GM12878 (cell line): ENCODE data around the gene FAM83D. TPM values are rescaled to one million over a fixed set of nuclear protein-coding genes. Genes with fewer than 3 reads are reported as not detected.

Source experiments
- ATAC-seq: fragments of 200-7000 bp; cut with Tn5 transposase; 3 replicates; pipeline ENCODE4 v1.9.1; 2020; ENCODE audit warnings: mild to moderate bottlenecking, moderate library complexity
- BruUV-seq: library from RNA; stranded (reverse); fragments of 400-500 nt; replicated peaks from 2 replicates; lab custom pipeline; 2021; lab: Mats Ljungman, UMichigan
- CTCF ChIA-PET: fragments of 300-600 bp; sonication (Branson Sonifier 250); formaldehyde crosslinking; extraction: SDS; loops from one replicate; lab custom pipeline; 2021; ENCODE audit warnings: inconsistent platforms; lab: Yijun Ruan, JAX
- POLR2A ChIA-PET: fragments of 350-600 bp; formaldehyde crosslinking; extraction: SDS; loops from one replicate; lab custom pipeline; 2021; ENCODE audit warnings: inconsistent platforms; lab: Charles Lee
- RAD21 ChIA-PET: fragments of 300-600 bp; sonication (Branson Sonifier 250); formaldehyde crosslinking; loops from one replicate; lab custom pipeline; 2023; ENCODE audit warnings: antibody characterized with exemption; ENCODE audit not compliant: unreplicated experiment; lab: Charles Lee
- SMC1A ChIA-PET: fragments of 300-600 bp; sonication (Branson Sonifier 250); formaldehyde crosslinking; loops from one replicate; lab custom pipeline; 2023; ENCODE audit not compliant: unreplicated experiment, uncharacterized antibody; lab: Charles Lee
- DNase-seq: peaks from one replicate; pipeline ENCODE4 v3.0.0-alpha.2; 2011; ENCODE audit warnings: low read depth, low spot score
- FAIRE-seq: peaks from 3 replicates; lab custom pipeline; 2011; peaks lifted over from hg19 to GRCh38; lab: Jason Lieb, UNC
- H2AFZ ChIP-seq: 2 replicates; pipeline ENCODE4 v1.6.0; 2011; ENCODE audit warnings: low read depth, low read length, control low read depth; ENCODE audit not compliant: control insufficient read depth
- H3K27ac ChIP-seq: 2 replicates; pipeline ENCODE4 v1.5.1; 2011; ENCODE audit warnings: control low read depth; ENCODE audit not compliant: control insufficient read depth, insufficient read depth
- H3K27me3 ChIP-seq, 2 experiments: replicated peaks in 1 of 2; 2 replicates each; pipeline versions ENCODE4 v1.6.0 to v1.6.1; 2011; ENCODE audit warnings: low read length in 1 of 2; ENCODE audit not compliant: control insufficient read depth in 2 of 2, insufficient read depth in 2 of 2
- H3K36me3 ChIP-seq, 2 experiments: 2 replicates each; pipeline ENCODE4 v1.5.1; 2011; ENCODE audit warnings: low read length in 1 of 2; ENCODE audit not compliant: control insufficient read depth in 2 of 2, insufficient read depth in 2 of 2
- H3K4me1 ChIP-seq: 2 replicates; pipeline ENCODE4 v1.6.1; 2011; ENCODE audit warnings: mild to moderate bottlenecking, low read length, moderate library complexity, mixed read lengths; ENCODE audit not compliant: control insufficient read depth, insufficient read depth
- H3K4me2 ChIP-seq: 2 replicates; pipeline ENCODE4 v1.6.0; 2011; ENCODE audit warnings: control low read depth; ENCODE audit not compliant: control insufficient read depth, insufficient read depth
- H3K4me3 ChIP-seq: fragments of 200-600 bp; sonication (generic); 2 replicates; pipeline ENCODE4 v1.5.1; 2016
- H3K79me2 ChIP-seq: 2 replicates; pipeline ENCODE4 v1.6.0; 2011; ENCODE audit warnings: low read length; ENCODE audit not compliant: control insufficient read depth, insufficient read depth
- H3K9ac ChIP-seq: 2 replicates; pipeline ENCODE4 v1.8.0; 2011; ENCODE audit warnings: low read length, control low read depth, mixed read lengths; ENCODE audit not compliant: control insufficient read depth, insufficient read depth
- H3K9me3 ChIP-seq: replicated peaks from 3 replicates; pipeline ENCODE4 v1.5.1; 2011; ENCODE audit warnings: mild to moderate bottlenecking, low read length; ENCODE audit not compliant: control insufficient read depth, insufficient read depth
- H4K20me1 ChIP-seq: 2 replicates; pipeline ENCODE4 v1.6.0; 2011; ENCODE audit not compliant: control insufficient read depth, insufficient read depth
- KAT2A ChIP-seq: conservative IDR thresholded peaks from 2 replicates; pipeline ENCODE4 v1.6.1; 2011; ENCODE audit warnings: low read depth, low read length; ENCODE audit not compliant: control insufficient read depth
- NFYB ChIP-seq: IDR thresholded peaks from 2 replicates; pipeline ENCODE4 v1.6.1; 2011; ENCODE audit warnings: low read depth, mild to moderate bottlenecking, low read length, improper control_type of control experiment, moderate library complexity; ENCODE audit not compliant: insufficient read depth
- RELA ChIP-seq: fragments of 450-650 bp; IDR thresholded peaks from 2 replicates; pipeline ENCODE4 v1.8.0; 2014; ENCODE audit warnings: borderline replicate concordance; ENCODE audit not compliant: partially characterized antibody
- STAT3 ChIP-seq: IDR thresholded peaks from 2 replicates; pipeline ENCODE4 v1.6.1; 2011; ENCODE audit warnings: low read depth, low read length, improper control_type of control experiment
- SUPT20H ChIP-seq: IDR thresholded peaks from 2 replicates; pipeline ENCODE4 v1.6.1; 2011; ENCODE audit warnings: low read depth, mild to moderate bottlenecking, low read length, moderate library complexity, borderline replicate concordance; ENCODE audit not compliant: control insufficient read depth
- WGBS: methylation state at CpG from one replicate; pipeline ENCODE4 v1.1.6; 2016; ENCODE audit warnings: low lambda C conversion rate; ENCODE audit not compliant: insufficient replicate concordance, insufficient coverage; ENCODE audit errors: missing lambda C conversion rate; 5-methylcytosine and 5-hydroxymethylcytosine counted together
- in situ Hi-C: fragments of 300-500 bp; cut with MboI; formaldehyde crosslinking; loops from 9 replicates; pipeline ENCODE4 v1.14.3; 2018; ENCODE audit warnings: mixed read lengths
- intact Hi-C: fragments of 100-400 bp; cut with micrococcal nuclease; formaldehyde crosslinking; loops from one replicate; pipeline ENCODE4 v1.14.2; 2022; ENCODE audit not compliant: unreplicated experiment
- polyA plus RNA-seq, 11 experiments: library from polyadenylated mRNA; depleted of rRNA in 4 of 11; unstranded in 6 of 11; stranded (reverse) in 5 of 11; fragments of >200 nt; fragmentation: Nextera tagmentation in 4 of 11; fragmentation: Illumina TruSeq in 1 of 11; extraction: Ambion mirVana in 4 of 11; extraction: Trizol in 1 of 11; gene quantifications; 1 replicate in 1 of 11; 2 replicates in 10 of 11; pipeline versions ENCODE4 v1.2.1 to v1.2.3, GENCODE V29; 2011 to 2016; ENCODE audit warnings: inconsistent platforms in 2 of 11, missing spikeins in 2 of 11, low read depth in 1 of 11
- total RNA-seq, 4 experiments: library from RNA; depleted of rRNA in 3 of 4; stranded (reverse); fragments of >200 nt in 3 of 4; fragmentation: Illumina TruSeq in 1 of 4; extraction: Trizol in 1 of 4; gene quantifications; 2 replicates each; pipeline versions ENCODE4 v1.2.1 to v1.2.3, GENCODE V29; 2013 to 2021

FAM83D gene
- total and polyA plus RNA-seq, 10 of the 15 experiments (the other 5 are each of a cell fraction or from before 2014, with no cell fraction given), result 4.5 to 34.8 (median 19.2) TPM

DNA sequence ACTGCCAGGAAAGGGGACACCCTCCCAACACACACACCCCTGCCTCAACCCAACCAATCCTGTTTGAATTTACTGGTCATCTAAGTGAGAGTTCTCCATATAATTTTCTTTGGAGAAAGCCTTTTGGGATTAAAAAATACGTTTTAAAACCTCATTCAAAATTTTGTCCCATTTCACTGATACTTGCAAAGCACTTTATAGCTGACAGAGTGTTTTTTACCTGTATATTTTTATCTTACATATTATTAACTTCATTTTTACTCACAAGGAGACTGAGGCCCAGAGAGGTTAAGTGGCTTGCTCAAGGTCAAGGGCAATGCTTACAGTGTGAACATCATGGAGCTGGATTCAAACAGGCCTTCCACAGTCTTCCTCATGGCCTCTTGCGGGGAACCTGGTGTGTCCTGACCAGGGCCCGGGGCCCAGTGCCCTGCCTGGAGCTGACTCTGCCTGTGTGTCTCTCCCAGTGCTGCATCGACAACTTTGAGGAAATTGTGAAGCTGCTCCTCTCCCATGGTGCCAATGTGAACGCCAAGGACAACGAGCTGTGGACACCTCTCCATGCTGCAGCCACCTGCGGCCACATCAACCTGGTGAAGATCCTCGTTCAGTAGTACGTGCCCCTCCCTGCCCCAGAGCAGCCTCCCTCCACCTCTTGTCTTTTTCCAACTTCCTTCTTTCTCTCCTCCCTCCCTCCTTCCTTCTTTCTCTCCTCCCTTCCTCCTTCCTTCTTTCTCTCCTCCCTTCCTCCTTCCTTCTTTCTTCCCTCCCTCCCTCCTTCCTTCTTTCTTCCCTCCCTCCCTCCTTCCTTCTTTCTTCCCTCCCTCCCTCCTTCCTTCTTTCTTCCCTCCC, 30.9 kb upstream of the FAM83D start:
- H3K4me3 ChIP-seq, result no peak overlapping the region
- intact Hi-C loops, result no loop called here
- ChIA-PET SMC1A (interaction anchor here (0.6 to 6.6 kb wide), 15 partner anchors 14 to 248 kb away, joined by 3 to 105 read pairs (median 4); partner anchors contain the start of gene PPP1R16B), RAD21 (interaction anchor here (0.5 to 6.5 kb wide), 8 partner anchors 18 to 248 kb away, joined by 3 to 205 read pairs (median 82); partner anchors contain the start of genes ACTR5, DHX35 and PPP1R16B), CTCF (interaction anchor here (0.8 to 6.9 kb wide), 12 partner anchors 18 to 248 kb away, joined by 3 to 183 read pairs (median 4); partner anchors contain the start of genes ACTR5 and PPP1R16B), POLR2A (interaction anchor here (0.7 kb wide), 1 partner anchor 103 kb away, joined by 3 read pairs; no protein-coding TSS in a partner anchor)
- H4K20me1 ChIP-seq, result no peaks in the 10 kb centered on the region
- ATAC-seq (no peak), DNase-seq (no peak), FAIRE-seq (no peak)
- no peak overlapping the region for H3K4me2 ChIP-seq
- peaks cover 40% of the 10 kb centered on the region for H3K4me1 ChIP-seq
- H3K27ac ChIP-seq, result no peak overlapping the region
- H3K9ac ChIP-seq, result no peak overlapping the region
- in situ Hi-C loops, result loop anchor here (5.0 kb wide), 1 partner anchor 248 kb away; no protein-coding TSS in a partner anchor
- no peaks in the 10 kb centered on the region for H3K27me3 ChIP-seq
- H3K79me2 ChIP-seq, result peaks cover 16% of the 10 kb centered on the region
- H3K36me3 ChIP-seq, result peaks cover 27 to 37% of the 10 kb centered on the region in 2 experiments
- 87% methylated on average over 9 of the region's 9 CpGs for WGBS
- BruUV-seq, result no TSS peak
- no peak for TF ChIP-seq KAT2A
- TF ChIP-seq NFYB, result no peak
- no peak for TF ChIP-seq SUPT20H
- no peak for TF ChIP-seq STAT3
- no peak for TF ChIP-seq RELA
- H2AFZ ChIP-seq, result no peak overlapping the region
- H3K9me3 ChIP-seq, result no peaks in the 10 kb centered on the region
